ENCODE results near the gene AQP7. TPM values are rescaled to one million over a fixed set of nuclear protein-coding genes. Genes with fewer than 3 reads are reported as not detected.
"Not testable (repeated sequence)": the region's sequence is repeated elsewhere in the genome, so short reads cannot be mapped to it uniquely, and the experiment has no call there.

The AQP7 gene
- total RNA-seq, 1 donor from 2014 or later = 323 TPM

DNA sequence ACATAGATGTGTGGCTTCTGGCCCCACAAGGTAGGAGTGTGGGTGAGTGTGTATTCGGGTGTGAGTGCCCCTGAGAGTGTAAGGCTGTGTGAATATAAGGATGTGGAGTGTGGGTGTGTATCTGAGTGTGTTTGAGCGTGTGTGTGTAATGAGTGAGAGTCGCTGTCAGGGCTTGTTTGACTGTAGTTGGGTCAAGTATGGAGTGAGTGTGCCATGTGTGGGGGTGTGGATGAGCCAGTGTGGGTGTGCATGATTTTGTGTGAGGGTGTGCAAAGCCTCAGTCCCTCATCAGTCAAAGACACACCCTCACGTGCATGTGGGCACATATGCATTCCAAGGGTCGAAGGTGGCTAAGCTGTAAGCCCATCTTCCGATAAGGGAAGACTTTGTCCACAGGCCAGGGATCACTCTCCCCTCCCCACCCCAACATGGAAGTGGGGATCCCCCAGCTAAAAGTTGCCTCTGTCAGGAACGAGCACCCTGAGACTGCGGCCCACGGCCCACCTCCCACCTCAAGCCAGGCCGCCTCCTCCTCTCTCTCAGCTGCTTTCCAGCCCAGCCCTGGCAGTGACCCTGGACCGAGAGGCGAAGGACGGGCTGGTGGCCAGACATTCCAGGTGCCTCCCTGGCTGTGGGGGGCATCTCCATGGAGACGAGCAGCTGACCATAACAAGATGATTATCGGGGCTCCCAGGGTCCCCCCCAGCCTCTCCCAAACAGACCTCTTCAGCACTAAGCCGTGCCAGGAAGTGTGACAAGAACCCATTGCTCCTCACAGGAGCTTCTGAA is 32.1 kb upstream of the AQP7 start:
- DNase-seq (ENCODE audit: low spot score) = no peak

DNA sequence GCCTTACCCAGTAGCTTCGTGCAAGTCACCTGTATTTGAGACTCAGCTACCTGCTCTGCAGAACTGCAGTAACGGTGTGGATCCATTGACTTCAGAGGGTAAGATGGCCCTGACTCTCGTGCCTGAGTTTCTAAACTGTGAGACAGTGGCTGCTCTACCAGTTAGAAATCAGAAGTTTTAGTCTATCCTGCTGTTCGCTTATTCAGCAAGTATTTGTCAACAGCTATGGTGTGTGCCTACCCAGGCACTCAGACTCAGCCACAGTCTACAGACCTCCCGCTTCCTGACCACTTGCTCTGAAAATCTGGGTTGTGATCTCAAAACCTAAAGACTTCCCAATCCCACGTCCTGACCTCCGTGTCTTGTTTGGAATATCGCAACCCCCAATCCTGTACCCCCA is 31.5 kb upstream of the AQP7 start:
- no peak for DNase-seq (ENCODE audit: low spot score)

DNA sequence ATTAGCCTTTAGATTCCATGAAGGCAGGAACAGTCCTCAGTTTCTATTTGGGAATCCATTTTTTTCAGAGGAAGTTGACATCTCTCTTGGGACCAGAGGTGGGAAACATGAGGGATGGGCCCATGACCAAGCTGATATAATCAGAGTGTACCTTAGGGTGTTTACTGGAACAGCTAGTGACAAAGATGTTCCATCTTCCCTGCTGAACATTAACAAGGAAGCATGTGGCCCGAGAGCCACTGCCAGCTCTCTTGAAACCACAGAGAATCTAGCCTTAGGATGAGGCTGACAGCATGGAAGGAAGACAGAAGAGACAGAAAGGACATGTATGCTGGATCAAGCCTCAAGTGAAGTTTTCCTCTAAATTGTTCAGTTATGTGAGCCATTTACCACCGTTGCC is 29.1 kb upstream of the AQP7 start:
- DNase-seq (ENCODE audit: low spot score) = no peak

DNA sequence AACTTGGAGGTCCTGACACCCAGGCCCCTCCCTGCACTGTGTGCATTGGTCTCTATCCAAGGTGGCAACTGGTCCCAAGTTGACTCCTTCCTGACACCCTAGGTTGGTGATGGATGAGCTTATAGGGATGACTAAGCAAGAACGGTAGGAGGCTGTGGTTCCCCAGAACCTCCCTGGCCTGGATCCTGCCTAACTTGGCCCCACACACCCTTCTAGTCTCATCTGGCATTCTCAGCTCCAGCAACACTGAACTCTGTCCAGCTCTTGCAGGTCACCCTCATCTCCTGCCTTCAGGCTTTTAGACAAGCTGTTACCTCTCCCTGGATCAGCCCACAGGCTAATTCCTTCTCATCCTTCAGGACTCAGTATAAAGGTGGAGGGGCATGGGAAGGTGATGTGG is 28.6 kb upstream of the AQP7 start:
- no peak for DNase-seq (ENCODE audit: low spot score)

DNA sequence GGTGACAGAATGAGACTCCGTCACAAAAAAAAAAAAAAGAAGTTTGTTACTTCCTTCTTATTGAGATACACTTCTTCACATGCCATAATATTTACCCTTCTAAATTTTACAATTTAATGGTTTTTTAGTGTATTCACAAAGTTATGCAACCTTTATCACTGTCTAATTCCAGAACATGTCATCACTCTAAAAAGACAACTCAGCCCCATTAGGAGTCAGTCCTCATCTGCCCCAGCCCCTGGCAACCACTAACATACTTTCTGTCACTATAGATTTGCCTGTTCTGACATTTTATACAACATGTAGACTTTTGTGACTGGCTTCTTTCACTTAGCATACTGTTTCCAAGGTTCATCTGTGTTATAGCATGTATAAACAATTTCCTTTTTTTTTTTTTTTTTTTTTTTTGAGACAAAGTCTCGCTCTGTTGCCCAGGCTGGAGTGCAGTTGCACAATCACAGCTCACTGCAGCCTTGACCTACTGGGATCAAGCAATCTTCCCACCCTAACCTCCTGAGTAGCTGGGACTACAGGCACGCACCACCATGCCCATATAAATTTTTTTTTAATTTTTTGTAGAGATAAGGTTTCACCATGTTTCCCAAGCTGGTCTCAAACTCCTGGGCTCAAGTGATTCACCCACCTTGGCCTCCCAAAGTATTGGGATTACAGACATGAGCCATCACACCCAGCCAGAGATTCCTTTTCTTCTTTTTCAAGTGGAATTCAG is 27.1 kb upstream of the AQP7 start:
- DNase-seq (ENCODE audit: low spot score) = no peak

DNA sequence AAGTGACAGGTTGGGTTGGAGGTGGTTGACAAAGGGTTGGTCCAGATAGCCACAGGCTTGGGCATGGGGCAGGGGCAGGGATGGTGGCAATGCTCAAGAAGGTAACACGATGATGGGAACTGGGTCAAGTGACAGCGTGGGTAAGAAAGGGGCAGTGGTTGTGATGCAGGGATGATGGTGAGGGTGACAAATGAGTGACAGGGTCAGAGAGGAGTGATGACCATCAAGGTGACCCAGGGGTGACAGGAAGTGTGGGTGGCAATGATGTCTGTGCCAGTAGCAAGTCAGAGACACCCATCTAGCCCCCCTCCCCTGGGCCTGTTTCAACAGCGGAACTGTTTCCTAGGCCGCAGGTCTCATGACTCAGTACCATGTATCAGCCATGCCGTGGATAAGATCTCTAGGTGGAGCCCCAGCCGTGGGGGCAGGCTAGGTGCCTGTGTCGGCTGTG is 24.5 kb upstream of the AQP7 start:
- DNase-seq (ENCODE audit: low spot score) = no peak

DNA sequence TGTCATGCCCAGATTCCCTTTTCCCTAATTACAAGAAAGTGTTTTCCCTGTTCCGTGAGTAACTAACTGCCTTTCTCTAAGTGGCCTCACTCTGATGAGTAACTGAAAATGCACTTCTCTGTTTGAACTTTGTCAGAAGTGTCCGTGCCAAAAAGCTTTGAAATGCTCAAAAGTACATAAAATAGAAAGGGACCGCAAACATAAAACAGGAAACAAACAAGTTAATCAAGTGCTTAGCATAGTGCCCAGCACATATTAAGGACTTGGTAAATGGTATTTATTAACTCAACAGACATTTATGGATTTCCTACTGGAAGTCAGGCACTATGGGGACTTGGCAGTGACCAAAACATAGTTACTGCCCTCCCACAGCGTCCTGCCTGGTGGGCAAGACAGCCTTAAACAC is 22.8 kb upstream of the AQP7 start:
- DNase-seq (ENCODE audit: low spot score) = no peak

DNA sequence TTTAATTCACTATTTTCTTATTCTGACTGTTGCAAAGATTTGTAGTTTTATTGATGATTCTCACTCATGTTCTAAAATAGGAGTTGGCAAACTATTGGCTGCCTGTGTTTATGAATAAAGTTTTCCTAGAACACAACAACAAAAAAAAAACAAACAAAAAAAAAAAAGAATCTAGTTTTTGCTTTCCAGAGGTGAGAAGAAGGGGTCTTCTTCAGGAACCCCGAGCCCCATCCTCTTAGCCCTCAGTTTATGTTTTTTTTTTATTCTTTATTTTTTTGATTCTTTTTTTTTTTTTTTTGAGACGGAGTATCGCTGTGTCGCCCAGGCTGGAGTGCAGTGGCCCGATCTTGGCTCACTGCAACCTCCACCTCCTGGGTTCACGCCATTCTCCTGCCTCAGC is 22.1 kb upstream of the AQP7 start:
- DNase-seq (ENCODE audit: low spot score) = not testable (repeated sequence)

DNA sequence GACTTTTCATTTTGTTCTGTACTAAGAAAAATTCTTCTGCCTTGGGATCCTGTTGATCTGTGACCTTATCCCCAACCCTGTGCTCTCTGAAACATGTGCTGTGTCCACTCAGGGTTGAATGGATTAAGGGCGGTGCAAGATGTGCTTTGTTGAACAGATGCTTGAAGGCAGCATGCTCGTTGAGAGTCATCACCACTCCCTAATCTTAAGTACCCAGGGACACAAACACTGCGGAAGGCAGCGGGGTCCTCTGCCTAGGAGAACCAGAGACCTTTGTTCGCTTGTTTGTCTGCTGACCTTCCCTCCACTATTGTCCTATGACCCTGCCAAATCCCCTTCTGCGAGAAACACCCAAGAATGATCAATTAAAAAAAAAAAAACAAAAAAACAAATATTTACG is 21.7 kb upstream of the AQP7 start:
- not testable (repeated sequence) for DNase-seq (ENCODE audit: low spot score)

DNA sequence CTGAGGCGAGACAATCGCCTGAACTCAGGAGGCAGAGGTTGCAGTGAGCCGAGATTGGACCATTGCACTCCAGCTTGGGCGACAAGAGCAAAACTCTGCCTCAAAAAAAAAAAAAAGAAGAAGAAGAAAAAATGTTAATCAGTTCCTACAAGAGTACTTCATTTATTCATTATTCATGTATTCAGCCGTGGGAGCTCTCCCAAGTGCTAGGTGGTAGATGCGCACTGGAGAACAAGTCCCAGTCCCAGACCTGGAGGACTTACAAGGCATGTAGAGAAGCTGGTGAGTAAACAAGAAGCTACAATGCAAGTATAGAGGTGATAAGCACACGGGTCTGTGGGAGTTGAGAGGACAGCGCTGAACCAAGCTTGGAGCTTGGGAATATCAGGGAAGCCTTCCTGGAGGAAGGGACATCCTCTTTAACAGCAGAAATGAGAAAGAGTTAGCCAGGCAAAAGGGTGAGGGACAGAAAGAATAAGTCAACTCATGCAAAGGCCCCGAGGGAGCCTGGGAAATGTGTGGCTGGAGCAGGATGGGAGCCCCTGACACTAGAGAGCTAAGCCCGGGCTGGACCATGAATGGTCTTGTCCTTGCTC is 17.4 kb upstream of the AQP7 start:
- no peak for DNase-seq (ENCODE audit: low spot score)

DNA sequence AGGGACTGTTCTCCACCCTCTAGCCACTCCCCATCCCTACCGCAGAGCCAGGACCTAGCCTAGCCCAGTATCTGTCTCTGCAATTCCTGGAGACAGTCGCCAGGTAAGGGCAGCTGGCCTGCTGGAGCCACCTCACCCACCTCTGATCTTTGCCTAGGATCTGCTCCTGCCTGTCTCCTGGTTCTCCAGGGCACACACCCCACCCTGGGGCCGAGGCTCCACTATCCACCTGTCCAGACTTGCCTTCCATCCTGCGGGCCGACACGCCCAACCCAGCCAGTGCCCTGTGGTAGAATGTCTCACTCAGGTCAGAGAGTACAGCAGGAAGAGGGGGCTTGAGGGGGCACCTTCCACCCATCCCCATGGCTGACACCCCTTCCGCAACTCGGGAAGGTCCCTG is 15.7 kb upstream of the AQP7 start:
- no peak for DNase-seq (ENCODE audit: low spot score)

DNA sequence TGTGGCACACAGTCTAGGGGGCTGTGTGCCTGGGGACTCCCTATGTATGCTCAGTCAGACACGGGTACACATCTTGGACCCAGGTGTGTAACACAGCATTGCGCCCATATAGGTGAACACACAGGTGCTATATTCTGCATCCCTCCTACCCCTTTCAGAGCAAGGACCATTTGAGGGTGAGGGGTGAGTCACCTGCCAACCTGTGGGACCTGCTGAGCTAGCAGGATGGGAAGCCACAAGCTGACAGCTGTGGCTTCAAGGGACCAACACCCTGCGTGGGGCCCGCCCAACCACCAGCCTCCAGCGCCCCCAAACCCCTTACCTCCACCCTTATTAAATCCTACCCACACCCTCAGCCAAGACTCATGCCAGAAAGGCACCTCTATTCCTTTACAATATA is 14.6 kb upstream of the AQP7 start:
- DNase-seq (ENCODE audit: low spot score) = no peak

DNA sequence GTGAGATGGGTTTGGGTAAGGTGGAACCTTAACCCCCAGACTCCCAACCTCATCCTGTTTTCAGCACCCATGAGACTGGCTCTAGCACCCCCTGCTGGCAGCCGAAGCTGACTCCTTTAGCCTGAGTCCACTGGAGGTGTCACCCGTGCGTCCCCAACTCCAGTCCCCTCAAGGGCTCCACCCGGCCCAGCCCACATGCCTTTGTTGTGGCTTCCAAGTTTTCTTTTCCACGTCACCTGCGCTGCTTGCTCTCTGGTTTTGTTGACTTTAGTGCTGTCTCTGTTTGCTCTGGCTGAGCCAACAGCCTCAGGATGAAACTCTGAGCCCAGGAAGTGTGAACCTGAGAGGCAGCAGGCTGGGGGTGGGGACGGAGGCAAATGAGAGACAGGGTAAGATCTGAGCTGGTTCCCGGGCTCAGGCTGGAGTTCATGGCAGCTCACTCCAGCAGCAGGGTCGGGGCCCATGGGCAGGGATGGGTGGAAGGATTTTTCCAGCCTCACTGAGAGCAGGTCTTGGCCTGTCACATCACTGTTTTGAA is 13.2 kb upstream of the AQP7 start:
- DNase-seq (ENCODE audit: low spot score) = no peak

DNA sequence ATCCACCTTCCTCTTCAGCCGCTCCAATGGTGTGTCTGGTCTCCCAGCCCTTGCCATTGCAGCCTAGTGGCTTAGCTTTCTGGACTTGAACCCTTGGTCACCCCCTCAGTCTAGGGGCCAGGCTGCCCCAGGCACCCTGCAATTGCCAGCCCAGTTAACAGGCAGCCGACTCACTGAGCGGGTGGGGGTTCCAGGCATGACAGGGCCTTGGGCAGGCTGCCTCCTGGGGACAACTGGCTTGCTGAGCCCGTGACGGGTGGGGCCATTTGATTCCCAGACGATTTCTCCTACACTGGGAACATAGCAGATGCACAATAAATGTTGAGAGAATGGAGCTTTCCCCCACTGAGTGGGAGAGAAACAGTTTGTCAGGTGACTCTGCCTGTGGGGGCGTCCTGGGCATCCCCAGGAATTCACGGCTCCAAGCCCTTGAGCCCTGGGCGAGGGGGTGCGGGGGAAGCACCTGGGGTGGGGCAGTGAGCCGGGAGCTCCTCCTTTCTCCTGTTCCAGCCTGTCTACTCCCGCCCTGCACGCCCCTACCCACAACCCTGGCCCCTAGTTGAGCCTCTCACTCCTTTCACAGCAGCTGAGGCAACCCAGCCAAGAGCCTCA is 12.6 kb upstream of the AQP7 start:
- DNase-seq (ENCODE audit: low spot score) = no peak

DNA sequence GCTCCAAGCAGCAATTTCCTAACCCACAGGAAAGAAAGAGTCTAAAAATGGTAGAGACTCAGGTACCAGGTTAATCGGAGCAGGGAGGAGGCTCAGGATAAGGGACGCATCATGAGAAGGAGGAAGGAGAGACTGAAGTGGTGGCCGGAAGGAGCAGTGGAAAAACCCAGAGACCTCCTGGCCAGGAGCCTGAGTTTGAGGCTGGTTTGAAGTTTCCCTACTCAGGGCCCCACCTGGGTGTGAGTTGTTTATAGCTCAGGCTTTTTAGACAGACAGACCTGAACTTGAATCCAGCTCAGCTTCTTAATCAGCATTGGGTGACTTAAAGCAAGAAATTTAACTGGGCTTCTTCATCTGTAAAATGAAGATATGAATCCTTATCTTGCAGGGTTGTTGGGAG is 11.9 kb upstream of the AQP7 start:
- DNase-seq (ENCODE audit: low spot score) = no peak

DNA sequence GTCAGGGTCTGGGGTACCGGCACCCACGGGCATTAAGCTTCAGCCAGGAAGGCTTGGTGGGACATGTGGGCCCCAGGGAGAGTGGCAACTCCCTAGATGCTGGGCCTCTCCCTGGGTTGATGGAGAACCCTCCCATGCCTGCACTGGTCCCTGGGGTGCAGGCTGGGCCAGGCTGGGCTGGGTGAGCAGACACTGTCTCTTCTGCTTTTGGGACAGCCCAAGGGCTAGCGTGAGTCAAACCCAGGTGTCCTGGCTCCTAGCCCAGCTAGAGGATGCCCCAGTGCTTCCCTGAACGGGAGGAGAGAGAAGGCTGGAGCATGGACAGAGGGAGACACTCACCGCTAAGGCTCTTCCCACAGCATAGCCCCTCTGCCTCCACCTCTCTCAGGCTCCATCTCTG is 5.7 kb upstream of the AQP7 start:
- no peak for DNase-seq (ENCODE audit: low spot score)

DNA sequence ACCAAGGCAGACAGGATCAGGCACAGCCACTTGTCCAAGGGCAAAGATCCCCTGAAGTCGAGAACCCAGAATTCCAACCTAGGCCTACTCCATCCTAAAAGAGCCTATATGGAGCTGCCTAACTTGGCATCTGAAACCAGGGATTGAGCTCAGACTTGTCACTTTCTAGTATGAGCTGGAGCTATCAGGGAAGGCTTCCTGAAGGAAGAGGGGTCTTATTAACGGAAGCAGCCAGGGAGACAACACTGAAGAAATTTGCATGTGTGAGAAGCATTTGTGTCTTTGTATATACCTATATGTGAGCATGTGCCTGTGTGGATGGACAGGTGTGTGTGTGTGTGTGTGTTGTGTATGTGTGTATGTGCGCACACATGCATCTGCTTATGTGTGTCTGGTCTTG is 4.7 kb upstream of the AQP7 start:
- no peak for DNase-seq (ENCODE audit: low spot score)

DNA sequence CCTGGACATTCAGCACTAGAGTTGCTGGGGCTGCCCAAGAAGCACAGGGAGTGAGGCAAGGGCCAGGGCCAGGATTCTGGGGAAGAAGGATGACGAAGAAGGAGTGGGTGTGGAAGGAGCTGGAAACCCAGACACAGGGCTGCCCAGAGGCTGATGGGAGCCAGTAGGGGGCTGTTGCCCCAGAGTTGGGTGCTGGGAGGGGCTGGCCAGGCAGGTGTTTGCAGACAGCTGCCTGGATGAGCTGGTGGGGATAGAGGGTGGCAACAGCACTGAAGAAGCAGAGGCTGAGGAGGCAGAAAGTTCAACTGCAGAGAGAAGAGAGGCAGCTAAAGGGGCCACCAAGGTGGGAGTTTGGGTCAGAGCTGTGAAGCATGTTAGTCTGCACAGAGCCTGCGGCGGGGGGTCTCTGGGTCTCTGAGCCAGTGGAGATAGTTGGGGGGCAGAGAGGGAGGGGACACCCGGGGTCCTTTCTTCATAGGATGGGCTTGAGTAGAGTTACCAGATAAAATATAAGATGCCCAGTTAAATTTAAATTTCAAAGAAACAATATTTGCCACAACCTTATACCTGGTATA is 2.5 kb upstream of the AQP7 start:
- DNase-seq (ENCODE audit: low spot score) = no peak

DNA sequence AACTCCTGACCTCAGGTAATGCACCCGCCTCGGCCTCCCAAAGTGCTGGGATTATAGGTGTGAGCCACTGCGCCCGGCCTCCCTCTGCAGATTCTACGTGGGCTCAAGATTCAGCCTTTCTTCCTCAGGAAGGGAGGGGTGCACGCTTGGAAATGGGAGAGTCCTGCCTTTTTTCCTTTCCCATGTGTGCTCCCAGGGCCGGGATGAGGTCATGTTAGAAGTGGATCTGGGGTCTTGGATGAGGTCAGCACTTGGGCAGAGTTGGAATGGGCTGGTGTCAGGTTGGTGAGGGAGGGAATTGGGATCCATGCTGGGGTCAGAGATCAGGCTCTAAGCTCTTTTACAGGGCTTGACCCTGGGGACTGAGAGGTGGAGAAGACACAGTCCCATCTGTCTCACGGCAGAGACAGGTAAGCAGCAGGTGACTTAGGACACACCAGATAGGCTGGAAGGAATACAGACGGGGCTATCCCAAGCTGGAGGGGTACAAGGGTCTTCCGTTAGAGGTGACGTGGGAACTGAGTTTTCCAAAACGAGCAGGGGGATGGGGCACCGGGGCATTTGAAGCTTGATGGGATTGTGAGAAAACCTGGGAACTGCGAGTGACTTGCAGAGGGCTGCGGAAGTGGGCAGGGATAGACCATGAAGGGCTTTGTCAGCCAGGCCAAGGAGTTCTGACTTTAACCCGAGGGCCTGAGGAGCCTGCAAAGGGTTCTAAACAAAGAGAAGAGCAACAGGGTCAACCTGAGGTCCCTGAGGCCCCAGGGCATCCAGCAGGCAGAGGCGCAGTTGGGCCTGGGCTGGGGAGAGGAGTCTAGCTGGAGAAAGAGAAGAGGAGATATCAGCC is 1.8 kb upstream of the AQP7 start:
- DNase-seq (ENCODE audit: low spot score) = no peak

DNA sequence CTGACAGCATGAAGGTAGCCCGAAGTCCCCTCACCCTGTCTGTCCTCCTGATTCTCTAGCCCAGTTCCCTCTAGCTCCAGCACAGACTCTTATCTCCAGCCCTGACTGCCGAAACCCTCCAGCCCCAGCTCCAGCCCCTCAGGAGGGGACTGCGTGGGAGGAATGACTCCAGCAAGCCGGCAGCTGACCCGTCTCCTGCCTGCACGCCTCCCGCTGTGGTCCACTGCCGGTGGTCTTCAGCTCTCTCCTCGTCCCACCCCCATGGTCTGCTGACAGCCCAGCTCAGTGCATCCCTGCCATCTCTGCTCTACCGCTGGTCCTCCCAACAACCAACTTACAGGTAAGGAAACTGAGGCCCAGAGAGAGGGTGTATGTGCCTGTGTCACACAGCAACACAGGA is 559 bp downstream of the AQP7 start:
- DNase-seq (ENCODE audit: low spot score) = not testable (repeated sequence)
